ENCODE measurements around the gene SNAI3.

SNAI3 gene

DNA sequence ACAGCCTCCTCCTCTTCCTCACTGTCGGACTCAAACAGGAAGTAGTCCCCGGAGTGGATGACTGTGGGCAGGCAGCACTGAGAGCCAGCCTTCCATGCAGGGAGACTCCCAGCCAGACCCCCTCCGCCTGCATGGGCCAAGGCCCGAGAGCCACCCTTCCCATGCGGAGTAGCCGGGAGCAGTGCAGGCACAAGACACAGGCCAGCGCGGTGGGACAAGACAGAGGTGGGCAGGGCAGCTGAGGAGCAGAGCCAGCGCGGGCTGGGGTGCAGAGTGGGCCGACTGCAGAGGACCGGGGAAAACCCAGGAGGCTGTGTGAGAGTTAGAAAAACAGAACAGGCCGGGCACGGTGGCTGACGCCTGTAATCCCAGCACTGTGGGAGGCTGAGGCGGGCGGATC, 37.6 kb upstream of the SNAI3 start:
- no peak for TF ChIP-seq ZFP3 (CRISPR knock-in tag; IDR thresholded peaks at IDR 0.05)
- TF ChIP-seq RARB (CRISPR knock-in tag; IDR thresholded peaks at IDR 0.05): no peak
- TF ChIP-seq TSHZ2 (CRISPR knock-in tag; IDR thresholded peaks at IDR 0.05): no peak
- TF ChIP-seq ZNF70 (CRISPR knock-in tag; IDR thresholded peaks at IDR 0.05): no peak
- TF ChIP-seq BACH2 (CRISPR knock-in tag; IDR thresholded peaks at IDR 0.05; ENCODE audit: borderline replicate concordance): no peak
- no peak for TF ChIP-seq GLIS3 (CRISPR knock-in tag; IDR thresholded peaks at IDR 0.05)
- no peak for TF ChIP-seq PATZ1 (CRISPR knock-in tag; IDR thresholded peaks at IDR 0.05; ENCODE audit: borderline replicate concordance)
- TF ChIP-seq CSRNP3 (CRISPR knock-in tag; IDR thresholded peaks at IDR 0.05): no peak
- TF ChIP-seq PPARA (CRISPR knock-in tag; IDR thresholded peaks at IDR 0.05; ENCODE audit: borderline replicate concordance): no peak
- no peak for TF ChIP-seq ZFP30 (CRISPR knock-in tag; IDR thresholded peaks at IDR 0.05)
- no peak for TF ChIP-seq OSR1 (CRISPR knock-in tag; IDR thresholded peaks at IDR 0.05)
- no peak for TF ChIP-seq CREB5 (CRISPR knock-in tag; IDR thresholded peaks at IDR 0.05; ENCODE audit: low read depth)

GRCh38 chr16:88723507-88723887, 37.2 kb upstream of the SNAI3 start:
- no peak for ATAC-seq
- TF ChIP-seq ZNF565 (CRISPR knock-in tag; conservative IDR thresholded peaks at IDR 0.05; ENCODE audit: low read depth) (no peak), ISL1 (CRISPR knock-in tag; IDR thresholded peaks at IDR 0.05) (no peak), CSDC2 (CRISPR knock-in tag; IDR thresholded peaks at IDR 0.05) (no peak), ZFP30 (CRISPR knock-in tag; IDR thresholded peaks at IDR 0.05) (no peak), ZFP3 (CRISPR knock-in tag; IDR thresholded peaks at IDR 0.05) (no peak), RARB (CRISPR knock-in tag; IDR thresholded peaks at IDR 0.05) (no peak), BACH2 (CRISPR knock-in tag; IDR thresholded peaks at IDR 0.05; ENCODE audit: borderline replicate concordance) (no peak), TCF4 (CRISPR knock-in tag; IDR thresholded peaks at IDR 0.05; ENCODE audit: borderline replicate concordance) (no peak), PPARA (CRISPR knock-in tag; IDR thresholded peaks at IDR 0.05; ENCODE audit: borderline replicate concordance) (no peak), ESRRG (CRISPR knock-in tag; IDR thresholded peaks at IDR 0.05) (no peak), PATZ1 (CRISPR knock-in tag; IDR thresholded peaks at IDR 0.05; ENCODE audit: borderline replicate concordance) (no peak)

More for the DNA sequence above, 37.6 kb upstream of the SNAI3 start:
- ATAC-seq: no peak

GRCh38 chr16:88722784-88723506, 36.6 kb upstream of the SNAI3 start:
- no peak for ATAC-seq

More at GRCh38 chr16:88722784-88723506, 36.6 kb upstream of the SNAI3 start:
- no peak for TF ChIP-seq CSDC2 (CRISPR knock-in tag; IDR thresholded peaks at IDR 0.05)
- TF ChIP-seq ESRRG (CRISPR knock-in tag; IDR thresholded peaks at IDR 0.05): no peak
